Naive thymus-derived CD8-positive, alpha-beta T cell (primary cell): ENCODE data around the gene SHB. TPM values are rescaled to one million over a fixed set of nuclear protein-coding genes. Genes with fewer than 3 reads are reported as not detected.
A peak's percentile ranks its signal among the peaks of the same experiment; 100 is the strongest.
"Not testable (repeated sequence)": the region's sequence is repeated elsewhere in the genome, so short reads cannot be mapped to it uniquely, and the experiment has no call there.

Experiments used
- ATAC-seq, 2 donors: fragments of 150-1000 bp; cut with Tn5 transposase in 1 of 2; sonication (Bioruptor Pico), chemical (Tn5 transposase) in 1 of 2; 1 replicate in 1 of 2; 2 replicates in 1 of 2; pipeline ENCODE4 v1.10.0; 2021; ENCODE audit warnings: mild to moderate bottlenecking in 2 of 2, moderate library complexity in 2 of 2
- POLR2A ChIA-PET: fragments of 350-600 bp; sonication (Branson Sonifier 250); formaldehyde crosslinking; loops from one replicate; lab custom pipeline; 2021; ENCODE audit warnings: antibody characterized with exemption; lab: Charles Lee
- DNase-seq, 10 donors: peaks; one replicate each; pipeline versions ENCODE4 v3.0.0 to v3.0.0-alpha.2; 2020 to 2022
- H3K27ac Mint-ChIP-seq, 10 donors: one replicate each; pipeline ENCODE4 v1.8.0; 2020 to 2022; ENCODE audit warnings: mild to moderate bottlenecking in 10 of 10, mixed read lengths in 10 of 10, moderate library complexity in 4 of 10, inconsistent platforms in 1 of 10
- H3K27me3 Mint-ChIP-seq, 5 donors: one replicate each; pipeline ENCODE4 v1.8.0; 2021 to 2022; ENCODE audit warnings: mixed read lengths in 5 of 5
- H3K36me3 Mint-ChIP-seq, 3 donors: one replicate each; pipeline ENCODE4 v1.8.0; 2020 to 2022; ENCODE audit warnings: mixed read lengths in 3 of 3, mild to moderate bottlenecking in 2 of 3, inconsistent platforms in 1 of 3
- H3K4me1 Mint-ChIP-seq, 4 donors: one replicate each; pipeline ENCODE4 v1.8.0; 2021 to 2022; ENCODE audit warnings: mixed read lengths in 4 of 4
- H3K4me3 Mint-ChIP-seq, 10 donors: one replicate each; pipeline ENCODE4 v1.8.0; 2020 to 2022; ENCODE audit warnings: mild to moderate bottlenecking in 10 of 10, mixed read lengths in 10 of 10, moderate library complexity in 6 of 10, inconsistent platforms in 1 of 10
- H3K9me3 Mint-ChIP-seq, 9 donors: one replicate each; pipeline ENCODE4 v1.8.0; 2020 to 2022; ENCODE audit warnings: mixed read lengths in 9 of 9, mild to moderate bottlenecking in 3 of 9, inconsistent platforms in 1 of 9, moderate library complexity in 1 of 9
- polyA plus RNA-seq, 3 donors: library from polyadenylated mRNA; unstranded; fragments of 300-500 nt; fragmentation: Illumina TruSeq; gene quantifications; one replicate each; pipeline ENCODE4 v1.2.3, GENCODE V29; 2021
- total RNA-seq, 8 experiments: library from RNA in 2 of 8; stranded (reverse) in 2 of 8; gene quantifications; one replicate each; pipeline ENCODE4 v1.2.3 and lab custom pipeline; 2021 to 2026

Gene SHB
- total and polyA plus RNA-seq, 5 experiments from 2014 or later = 0.20 to 1.2 (median 0.54) TPM

- no peak for DNase-seq
- Mint-ChIP-seq H3K27ac (no peak overlapping the region), H3K27me3 (no peaks in the 10 kb centered on the region), H3K9me3 (no peaks in the 10 kb centered on the region), H3K4me1 (peaks cover 0 to 8% (median 0%) of the 10 kb centered on the region in 4 donors), H3K36me3 (peaks cover 0 to 2% (median 0%) of the 10 kb centered on the region in 3 donors), H3K4me3 (no peak overlapping the region)
- no peak for ATAC-seq
- POLR2A ChIA-PET = no interaction called here
Observed at GRCh38 chr9:37967014-37967760, 101.8 kb downstream of the SHB start.

- peaks cover 0 to 2% (median 0%) of the 10 kb centered on the region in 3 donors for H3K36me3 Mint-ChIP-seq
Observed at GRCh38 chr9:37966412-37967013, 102.5 kb downstream of the SHB start.

GRCh38 chr9:37965676-37966345 lies 103.2 kb downstream of the SHB start:
- H3K36me3 Mint-ChIP-seq, H3K4me3 Mint-ChIP-seq, ATAC-seq, POLR2A ChIA-PET, H3K9me3 Mint-ChIP-seq, H3K4me1 Mint-ChIP-seq, H3K27me3 Mint-ChIP-seq: not testable (repeated sequence)
- DNase-seq = peak in 1 of 10 donors; percentile 38
- H3K27ac Mint-ChIP-seq = peak overlapping the region in 1 of 10 donors; percentile 10

More at GRCh38 chr9:37966412-37967013, 102.5 kb downstream of the SHB start:
- POLR2A ChIA-PET = no interaction called here
- H3K4me3 Mint-ChIP-seq = no peak overlapping the region
- H3K27me3 Mint-ChIP-seq = no peaks in the 10 kb centered on the region
- H3K9me3 Mint-ChIP-seq = no peaks in the 10 kb centered on the region
- DNase-seq = peak in 1 of 10 donors; percentile 21
- H3K27ac Mint-ChIP-seq = no peak overlapping the region
- no peak for ATAC-seq
- H3K4me1 Mint-ChIP-seq = peaks cover 0 to 8% (median 0%) of the 10 kb centered on the region in 4 donors

- Mint-ChIP-seq H3K4me1 (peaks cover 0 to 8% (median 0%) of the 10 kb centered on the region in 4 donors), H3K27ac (no peak overlapping the region), H3K27me3 (no peaks in the 10 kb centered on the region), H3K9me3 (no peaks in the 10 kb centered on the region), H3K4me3 (no peak overlapping the region), H3K36me3 (peaks cover 0 to 2% (median 0%) of the 10 kb centered on the region in 3 donors)
- POLR2A ChIA-PET = no interaction called here
- no peak for ATAC-seq
- no peak for DNase-seq
Observed at GRCh38 chr9:37965116-37965515, 103.9 kb downstream of the SHB start.

- H3K4me1 Mint-ChIP-seq = peaks cover 0 to 8% (median 0%) of the 10 kb centered on the region in 4 donors
- no peaks in the 10 kb centered on the region for H3K27me3 Mint-ChIP-seq
- H3K27ac Mint-ChIP-seq = no peak overlapping the region
- DNase-seq (no peak), ATAC-seq (no peak)
- H3K4me3 Mint-ChIP-seq = peak overlapping the region in 1 of 10 donors; percentile 48
- POLR2A ChIA-PET = no interaction called here
- H3K9me3 Mint-ChIP-seq = no peaks in the 10 kb centered on the region
- H3K36me3 Mint-ChIP-seq = peaks cover 0 to 2% (median 0%) of the 10 kb centered on the region in 3 donors
Observed at GRCh38 chr9:37964740-37965081, 104.3 kb downstream of the SHB start.

- Mint-ChIP-seq H3K27ac (peak overlapping the region in 2 of 10 donors; percentile 36 to 67), H3K9me3 (no peaks in the 10 kb centered on the region), H3K36me3 (peaks cover 0 to 2% (median 0%) of the 10 kb centered on the region in 3 donors), H3K4me1 (peaks cover 0 to 8% (median 0%) of the 10 kb centered on the region in 4 donors), H3K4me3 (no peak overlapping the region), H3K27me3 (no peaks in the 10 kb centered on the region)
- POLR2A ChIA-PET = no interaction called here
- no peak for ATAC-seq
- DNase-seq = peak in 1 of 10 donors; percentile 46
Observed at GRCh38 chr9:37963936-37964739, 104.9 kb downstream of the SHB start.

- ATAC-seq (no peak), DNase-seq (peak in 1 of 10 donors; percentile 16)
- H3K4me3 Mint-ChIP-seq = no peak overlapping the region
- peaks cover 0 to 2% (median 0%) of the 10 kb centered on the region in 3 donors for H3K36me3 Mint-ChIP-seq
- peaks cover 0 to 8% (median 0%) of the 10 kb centered on the region in 4 donors for H3K4me1 Mint-ChIP-seq
- POLR2A ChIA-PET = no interaction called here
- no peaks in the 10 kb centered on the region for H3K27me3 Mint-ChIP-seq
- no peaks in the 10 kb centered on the region for H3K9me3 Mint-ChIP-seq
- no peak overlapping the region for H3K27ac Mint-ChIP-seq
Observed at GRCh38 chr9:37961351-37961750, 107.7 kb downstream of the SHB start.

- H3K27me3 Mint-ChIP-seq = no peaks in the 10 kb centered on the region
- H3K9me3 Mint-ChIP-seq = no peaks in the 10 kb centered on the region
- no peak overlapping the region for H3K27ac Mint-ChIP-seq
- ATAC-seq = no peak
- peak in 1 of 10 donors; percentile 51 for DNase-seq
- no peaks in the 10 kb centered on the region for H3K36me3 Mint-ChIP-seq
- POLR2A ChIA-PET = no interaction called here
- H3K4me3 Mint-ChIP-seq = no peak overlapping the region
- H3K4me1 Mint-ChIP-seq = peaks cover 0 to 8% (median 0%) of the 10 kb centered on the region in 4 donors
Observed at GRCh38 chr9:37960631-37961030, 108.4 kb downstream of the SHB start.

GRCh38 chr9:37959976-37960375 lies 109.1 kb downstream of the SHB start:
- no peaks in the 10 kb centered on the region for H3K36me3 Mint-ChIP-seq
- POLR2A ChIA-PET = no interaction called here
- no peak overlapping the region for H3K27ac Mint-ChIP-seq
- no peak for DNase-seq
- H3K4me3 Mint-ChIP-seq = no peak overlapping the region
- no peak for ATAC-seq
- no peaks in the 10 kb centered on the region for H3K27me3 Mint-ChIP-seq
- no peaks in the 10 kb centered on the region for H3K9me3 Mint-ChIP-seq
- H3K4me1 Mint-ChIP-seq = peaks cover 0 to 6% (median 0%) of the 10 kb centered on the region in 4 donors

- H3K27me3 Mint-ChIP-seq = no peaks in the 10 kb centered on the region
Observed at GRCh38 chr9:37958154-37958553, 110.9 kb downstream of the SHB start.

GRCh38 chr9:37957664-37957953 lies 111.4 kb downstream of the SHB start:
- ATAC-seq (no peak), DNase-seq (peak in 1 of 10 donors; percentile 15)
- Mint-ChIP-seq H3K27ac (no peak overlapping the region), H3K4me3 (no peak overlapping the region), H3K27me3 (no peaks in the 10 kb centered on the region), H3K36me3 (no peaks in the 10 kb centered on the region), H3K4me1 (no peaks in the 10 kb centered on the region), H3K9me3 (no peaks in the 10 kb centered on the region)
- POLR2A ChIA-PET = no interaction called here

More at GRCh38 chr9:37958154-37958553, 110.9 kb downstream of the SHB start:
- POLR2A ChIA-PET = no interaction called here
- Mint-ChIP-seq H3K27ac (no peak overlapping the region), H3K36me3 (no peaks in the 10 kb centered on the region), H3K4me3 (no peak overlapping the region), H3K4me1 (no peaks in the 10 kb centered on the region), H3K9me3 (no peaks in the 10 kb centered on the region)
- ATAC-seq = no peak
- no peak for DNase-seq

GRCh38 chr9:37956904-37957663 lies 111.9 kb downstream of the SHB start:
- no peaks in the 10 kb centered on the region for H3K36me3 Mint-ChIP-seq
- H3K27ac Mint-ChIP-seq = no peak overlapping the region
- no peaks in the 10 kb centered on the region for H3K27me3 Mint-ChIP-seq
- DNase-seq (peak in 1 of 10 donors; percentile 11), ATAC-seq (no peak)
- POLR2A ChIA-PET = no interaction called here
- H3K9me3 Mint-ChIP-seq = no peaks in the 10 kb centered on the region
- no peaks in the 10 kb centered on the region for H3K4me1 Mint-ChIP-seq
- H3K4me3 Mint-ChIP-seq = no peak overlapping the region
